ENCODE measurements around the gene COL15A1.

COL15A1 gene

DNA sequence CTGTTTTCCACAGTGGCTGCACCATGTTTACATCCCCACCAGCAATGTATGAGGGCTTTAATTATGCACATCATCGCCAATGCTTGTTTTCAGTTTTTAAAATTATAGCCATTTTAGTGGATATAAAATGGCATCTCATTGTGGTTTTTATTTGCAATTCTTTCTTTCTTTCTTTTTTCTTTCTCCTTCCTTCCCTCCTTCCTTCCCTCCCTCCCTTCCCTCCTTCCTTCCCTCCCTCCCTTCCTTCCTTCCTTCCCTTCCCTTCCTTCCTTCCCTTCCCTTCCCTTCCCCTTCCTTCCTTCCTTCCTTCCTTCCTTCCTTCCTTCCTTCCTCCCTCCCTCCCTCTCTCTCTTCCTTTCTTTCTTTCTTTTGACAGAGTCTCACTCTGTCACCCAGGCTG lies 6.6 kb downstream of the COL15A1 start:
- DNase-seq: no peak

DNA sequence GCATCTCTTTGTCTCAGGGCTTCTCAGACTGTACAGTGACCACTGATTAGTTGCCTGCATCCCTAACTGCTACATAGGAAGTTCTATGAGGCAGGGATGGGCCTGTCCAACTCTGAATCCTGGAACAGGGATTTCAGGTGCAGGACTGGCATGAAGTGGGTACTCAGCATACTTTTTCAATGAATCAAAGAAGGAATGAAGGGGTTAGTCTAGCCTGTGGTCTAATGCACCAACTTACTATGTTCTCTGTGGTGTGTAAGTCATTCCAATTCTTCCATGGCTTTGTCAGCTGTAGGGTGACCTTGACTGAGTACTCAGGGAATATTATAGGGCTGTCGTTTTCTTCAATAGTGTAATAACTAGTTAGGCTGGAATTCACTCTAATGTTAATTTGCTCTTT lies 8.3 kb downstream of the COL15A1 start:
- DNase-seq: no peak

DNA sequence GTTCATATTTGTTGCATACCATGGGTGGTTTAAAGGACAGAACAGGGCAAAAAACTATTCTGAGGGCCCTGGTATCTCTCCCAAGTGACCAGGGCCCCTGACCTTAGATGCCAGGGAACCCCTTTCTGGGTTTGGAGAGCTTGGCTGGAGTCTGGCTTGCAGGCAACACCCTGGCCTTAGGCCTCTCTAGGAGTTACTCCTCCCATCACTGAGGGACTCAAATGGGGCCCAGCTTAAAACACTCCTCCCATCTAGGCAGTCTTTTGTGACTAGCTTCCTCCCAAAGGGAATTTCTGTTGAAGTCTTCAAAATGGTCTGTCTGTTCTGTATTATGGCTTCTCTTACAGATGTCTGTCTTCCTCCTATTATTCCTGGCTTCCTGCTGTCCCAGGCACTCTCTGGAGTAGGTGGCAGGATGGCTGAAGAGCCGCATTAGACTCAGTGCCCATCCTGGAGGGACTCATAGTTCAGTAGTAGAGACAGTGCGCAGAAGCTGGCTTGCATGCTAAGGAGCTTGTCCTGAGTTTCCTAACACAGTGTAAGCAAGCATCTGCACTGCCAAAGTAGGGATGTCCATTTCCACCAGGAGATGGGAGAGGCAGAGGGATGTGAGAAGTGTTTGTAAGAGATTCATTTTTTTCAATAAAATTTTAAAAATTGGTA lies 10.0 kb downstream of the COL15A1 start:
- no peak for DNase-seq

DNA sequence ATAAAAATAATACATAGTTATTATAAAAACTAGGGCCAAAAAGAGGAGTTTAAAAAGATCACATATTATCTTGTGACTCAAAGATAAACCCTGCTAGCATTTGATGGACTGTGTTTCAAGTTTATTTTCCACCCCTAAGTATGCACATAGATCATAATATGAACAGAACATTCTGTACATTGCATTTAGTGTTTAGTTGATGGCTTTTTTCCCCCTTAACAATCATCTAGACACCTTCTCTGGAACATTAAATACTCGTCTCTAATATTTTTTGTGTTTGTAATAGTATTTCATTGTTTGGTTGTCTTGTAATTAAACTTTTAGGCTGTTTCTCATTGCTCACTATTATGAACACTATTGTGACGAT lies 10.5 kb downstream of the COL15A1 start:
- DNase-seq: no peak

DNA sequence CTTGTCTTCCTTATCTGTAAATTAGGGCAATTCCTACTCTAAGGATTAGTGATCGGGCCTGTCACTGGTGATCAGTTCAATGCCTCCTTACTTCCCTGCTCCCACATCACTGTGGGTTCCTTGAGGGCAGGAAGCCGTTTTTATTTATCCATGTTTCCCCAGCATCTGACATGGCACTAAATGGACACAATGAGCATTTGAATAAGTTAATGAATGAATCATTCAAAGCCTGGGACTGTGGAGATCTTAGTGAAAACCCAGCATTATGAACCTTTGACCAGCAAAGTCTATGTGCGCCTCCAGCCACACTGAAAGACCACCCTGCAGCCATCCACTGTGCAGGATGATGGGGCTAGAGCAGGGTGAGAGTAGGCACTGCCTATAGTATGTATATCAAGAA lies 11.6 kb downstream of the COL15A1 start:
- no peak for DNase-seq

DNA sequence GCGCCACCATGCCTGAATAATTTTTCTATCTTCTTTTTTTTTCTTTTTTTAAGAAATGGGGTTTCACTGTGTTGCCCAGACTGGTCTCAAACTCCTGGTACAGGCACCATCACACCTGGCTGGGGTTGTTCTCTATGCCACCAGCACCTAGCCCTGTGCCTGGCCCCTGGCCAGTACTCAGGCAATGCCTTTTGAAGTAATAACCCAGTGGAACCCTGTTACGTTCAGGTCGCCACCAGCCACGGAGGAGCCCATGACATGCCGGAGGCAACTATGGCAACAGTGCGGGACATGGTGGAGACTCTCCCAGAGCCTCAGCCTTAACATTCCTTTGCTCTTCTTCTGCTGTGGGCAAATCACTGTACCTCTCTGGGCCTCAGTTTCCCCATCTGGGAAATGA lies 14.1 kb downstream of the COL15A1 start:
- DNase-seq: no peak

DNA sequence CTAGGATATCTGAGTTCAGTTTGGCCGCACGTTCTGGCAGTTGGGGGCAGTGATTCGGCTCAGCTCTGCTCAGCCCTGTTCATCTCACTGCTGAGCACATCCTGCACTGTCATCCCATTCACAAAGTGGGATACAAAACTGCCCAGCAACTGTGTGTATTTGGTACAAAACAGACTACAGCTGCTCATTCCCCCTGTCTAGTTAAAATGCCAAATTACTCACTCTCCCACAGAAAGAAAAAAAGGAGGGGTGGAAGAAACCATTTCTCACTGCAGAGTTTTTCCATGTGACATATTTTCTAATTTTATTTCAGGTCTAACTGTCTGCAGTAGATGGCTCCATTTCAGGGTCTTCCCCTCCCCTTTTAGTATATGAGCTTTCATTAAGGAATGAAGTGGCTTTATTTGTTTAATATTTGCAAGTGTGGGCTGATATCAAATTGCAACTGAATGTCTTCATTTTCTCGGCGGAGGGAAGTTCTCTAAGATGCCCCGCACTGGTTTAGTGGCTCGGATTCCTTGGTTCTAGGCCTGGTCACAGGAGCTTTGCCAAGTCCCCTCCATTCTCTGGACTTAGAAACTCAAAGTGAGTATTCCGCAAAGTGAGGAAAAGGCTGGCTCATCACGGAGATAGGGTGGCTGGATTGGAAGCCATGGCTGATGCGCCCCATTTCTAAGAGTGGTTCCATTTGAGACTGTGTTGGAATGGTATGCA lies 14.7 kb downstream of the COL15A1 start:
- no peak for DNase-seq

DNA sequence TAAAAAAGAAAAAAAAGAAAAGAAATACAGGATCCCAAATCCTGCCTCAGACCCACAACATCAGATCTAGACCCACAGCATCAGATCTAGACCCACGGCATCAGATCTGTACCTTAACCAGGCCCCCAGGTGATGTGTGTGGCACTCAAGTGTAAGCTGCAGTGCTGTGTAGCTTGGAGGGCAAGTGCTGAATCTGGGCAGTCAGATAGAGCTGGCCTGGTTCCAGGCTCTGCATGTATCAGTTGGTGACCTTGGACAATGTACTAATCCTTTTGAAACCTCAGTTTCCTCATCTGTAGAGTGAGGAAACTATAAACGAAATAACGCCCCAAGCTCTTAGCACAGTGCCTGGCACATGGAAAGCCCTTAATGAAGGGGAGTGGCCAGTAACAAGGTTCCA lies 16.7 kb downstream of the COL15A1 start:
- DNase-seq: no peak

DNA sequence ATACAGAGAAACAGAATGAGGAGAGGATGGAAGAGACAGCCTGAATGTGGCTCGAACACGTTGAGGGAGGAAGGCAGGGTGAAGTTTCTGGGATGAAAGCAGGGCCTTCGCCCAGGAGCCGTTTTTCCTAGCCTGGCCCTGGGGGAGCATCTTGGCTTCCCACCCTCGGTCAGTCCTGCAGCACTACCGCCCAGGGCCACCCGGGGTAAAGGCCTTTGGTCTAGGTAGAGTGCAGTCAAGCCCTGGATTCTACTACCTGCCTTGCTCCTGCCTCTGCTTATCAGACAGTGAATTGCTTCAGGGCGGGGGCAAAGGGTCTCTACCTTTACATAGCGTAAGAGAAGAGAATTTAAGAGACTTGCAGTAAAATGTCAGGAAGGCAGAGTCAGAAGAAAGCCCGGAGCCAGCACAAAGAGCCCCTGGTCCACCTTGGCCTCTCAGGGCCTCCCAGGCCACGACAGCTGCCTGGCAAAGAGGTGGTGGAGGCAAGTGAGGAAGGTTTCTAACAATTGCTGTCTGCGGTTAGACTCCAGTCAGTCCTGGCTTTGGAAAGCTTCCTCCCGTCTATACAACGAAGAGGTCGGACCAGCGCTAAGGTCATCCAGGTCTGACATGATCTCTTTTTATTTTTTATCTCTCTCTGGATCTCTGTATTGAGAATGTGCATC lies 17.9 kb downstream of the COL15A1 start:
- DNase-seq: no peak

DNA sequence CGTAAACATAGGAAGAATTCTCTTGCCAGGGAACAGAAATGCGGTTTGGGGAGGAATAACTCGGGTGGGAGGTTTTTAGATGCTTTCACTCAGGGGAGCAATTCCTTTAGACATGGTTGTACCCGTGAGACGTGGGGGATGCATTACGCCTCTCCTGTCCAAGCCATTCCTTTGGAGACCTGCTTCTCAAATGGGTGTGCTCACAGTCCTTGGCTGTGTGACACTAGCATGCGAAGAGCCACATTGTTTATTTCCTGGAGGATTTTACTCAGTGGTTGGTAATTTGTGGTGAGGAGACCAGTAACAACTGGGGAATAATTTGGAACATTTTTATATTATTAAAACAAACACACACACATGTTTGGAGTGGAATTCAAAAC lies 18.5 kb downstream of the COL15A1 start:
- DNase-seq: no peak

DNA sequence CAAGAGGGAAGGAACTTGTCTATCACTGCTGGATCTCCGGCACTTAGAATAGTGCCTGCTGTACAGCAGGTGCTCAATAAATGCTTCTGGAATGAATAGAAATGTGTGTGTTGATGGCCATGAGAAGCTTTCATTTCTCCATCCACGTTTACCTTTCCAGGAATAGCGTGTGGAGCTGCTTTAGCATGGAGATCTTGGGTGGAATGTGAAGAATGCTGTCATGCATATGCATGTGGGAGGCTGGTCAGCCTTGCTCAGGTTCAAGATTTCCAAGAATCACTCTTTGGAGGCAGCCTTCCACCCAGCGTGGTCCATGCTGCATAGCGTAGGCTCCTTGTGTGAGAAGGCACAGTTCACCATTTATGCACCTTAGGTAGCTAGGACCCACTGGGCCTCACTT lies 19.2 kb downstream of the COL15A1 start:
- DNase-seq: no peak

DNA sequence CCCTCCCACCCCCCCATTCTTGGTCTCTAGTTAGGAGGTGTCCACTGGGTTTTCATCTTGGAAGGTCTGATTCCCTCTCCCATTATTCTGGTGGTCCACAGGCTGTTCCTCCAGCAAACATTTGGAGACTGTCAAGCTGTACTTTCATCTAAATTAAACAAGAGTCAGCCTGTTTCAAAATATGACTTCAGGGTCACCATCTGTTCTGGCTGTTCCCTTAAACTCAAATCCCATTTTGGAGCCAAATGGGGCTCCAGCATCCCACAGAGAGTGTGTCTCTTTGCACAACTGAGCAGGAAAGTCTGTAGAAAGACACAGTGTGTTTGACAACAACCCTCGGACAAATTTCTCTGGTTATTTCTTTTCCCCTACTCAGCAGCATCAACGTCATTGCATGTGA lies 20.5 kb downstream of the COL15A1 start:
- DNase-seq: no peak

DNA sequence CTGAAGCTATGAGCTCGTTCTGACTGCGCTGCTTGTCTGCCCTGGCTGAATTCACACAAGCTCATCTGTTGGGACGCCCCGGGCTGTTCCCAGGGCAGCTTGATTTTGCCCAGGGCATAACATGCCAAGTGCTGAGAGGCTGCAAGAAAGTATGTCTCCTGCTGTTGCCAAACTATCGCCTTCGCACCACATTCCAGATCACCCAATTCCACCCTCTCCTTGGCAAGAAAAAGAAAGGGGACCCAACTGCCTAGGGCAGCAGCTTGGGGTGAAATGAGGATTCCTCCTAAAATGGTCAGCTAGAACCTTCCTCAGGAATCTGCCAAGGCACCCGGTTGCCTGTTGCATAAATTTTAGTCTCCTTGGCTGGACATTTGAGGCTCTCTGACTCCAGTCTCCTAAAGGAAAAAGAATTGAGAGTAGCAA lies 21.2 kb downstream of the COL15A1 start:
- DNase-seq: no peak

DNA sequence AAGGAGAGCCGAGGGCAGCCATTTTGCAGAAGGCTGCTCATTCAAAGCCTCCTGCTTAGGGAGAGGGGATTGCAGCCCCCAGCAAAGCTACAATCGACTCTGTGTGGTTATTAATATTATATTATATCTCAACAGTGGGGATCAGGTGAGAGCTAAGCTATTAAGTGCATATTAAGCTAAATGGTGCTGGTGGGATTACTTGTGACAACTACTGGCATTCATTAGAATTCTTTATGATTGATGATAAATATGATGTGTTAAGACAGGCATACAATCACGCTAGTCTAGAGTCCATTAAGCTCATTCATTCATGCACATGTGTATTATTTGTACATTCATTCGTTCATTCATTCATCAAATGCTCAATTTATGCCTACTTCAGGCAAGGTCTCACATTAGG lies 23.0 kb downstream of the COL15A1 start:
- DNase-seq: no peak

DNA sequence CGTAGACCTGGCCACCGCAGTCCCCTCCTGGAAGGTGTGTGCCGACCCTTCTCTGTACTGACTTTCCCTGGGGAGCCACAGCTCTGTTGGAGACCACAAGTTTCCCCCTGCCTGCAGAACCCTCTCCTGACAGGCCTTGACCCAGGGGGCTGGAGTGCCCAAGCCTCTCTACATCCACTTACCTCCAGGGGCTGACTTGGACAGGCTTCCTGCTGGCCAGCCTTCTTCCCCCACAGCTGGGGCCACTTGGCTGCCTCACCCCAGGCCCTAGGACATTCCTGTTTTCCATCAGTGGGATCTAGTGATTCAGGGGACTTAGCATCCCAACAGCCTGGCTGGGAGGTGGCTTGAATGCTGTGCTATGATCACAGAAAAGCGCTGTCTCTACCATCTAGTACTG lies 23.6 kb downstream of the COL15A1 start:
- no peak for DNase-seq

DNA sequence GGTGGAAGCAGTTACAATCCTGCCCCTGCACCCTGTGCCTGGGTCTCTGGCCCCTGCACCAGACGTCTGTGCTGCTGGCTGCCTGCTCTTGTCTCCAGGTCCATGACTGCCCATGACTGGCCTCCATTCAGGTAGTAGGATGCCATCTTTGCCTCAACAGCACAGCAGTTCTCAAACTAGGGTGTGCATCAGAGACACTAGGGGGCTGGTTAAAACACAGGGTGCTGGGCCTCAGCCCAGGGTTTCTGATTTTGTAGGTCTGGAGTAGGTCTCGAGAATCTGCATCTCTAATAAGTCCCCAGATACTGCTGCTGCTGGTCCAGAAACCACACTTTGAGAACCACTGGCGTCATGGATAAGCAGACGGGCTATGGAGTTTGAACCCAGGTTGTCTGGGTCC lies 24.0 kb downstream of the COL15A1 start:
- DNase-seq: no peak

DNA sequence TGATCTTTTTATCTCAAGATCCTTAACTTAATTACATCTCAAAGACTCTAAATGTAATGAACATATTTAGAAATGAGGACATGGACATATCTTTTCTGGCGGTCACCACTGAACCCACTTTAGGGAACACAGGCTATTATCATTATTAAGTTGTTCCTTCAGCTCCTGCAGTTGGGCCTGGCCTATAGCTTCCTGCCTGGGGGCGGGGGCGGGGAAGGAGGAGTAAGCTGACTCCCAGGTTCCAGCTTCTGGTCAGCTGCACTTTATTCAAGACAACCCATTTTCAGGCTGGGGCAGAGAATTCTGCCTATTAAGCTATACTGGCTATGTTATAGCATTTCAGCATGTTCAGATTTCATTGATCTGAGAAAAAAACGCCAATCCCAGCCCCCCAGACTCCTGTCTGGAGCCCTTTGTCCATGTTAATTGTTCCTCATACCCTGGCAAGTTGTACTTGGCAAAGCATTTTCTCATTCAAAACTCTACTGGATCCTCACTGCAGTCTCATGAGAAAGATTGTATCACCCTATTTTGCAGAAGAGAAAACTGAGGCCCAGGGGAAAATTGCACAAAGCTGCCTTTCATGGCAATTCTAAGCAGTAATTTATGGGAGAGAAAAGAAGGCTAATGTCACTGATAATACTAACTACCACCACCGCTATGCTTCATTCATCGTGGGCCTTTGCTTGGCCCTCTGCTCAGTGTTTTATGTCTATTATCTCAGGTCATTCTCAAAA lies 25.1 kb downstream of the COL15A1 start:
- no peak for DNase-seq

DNA sequence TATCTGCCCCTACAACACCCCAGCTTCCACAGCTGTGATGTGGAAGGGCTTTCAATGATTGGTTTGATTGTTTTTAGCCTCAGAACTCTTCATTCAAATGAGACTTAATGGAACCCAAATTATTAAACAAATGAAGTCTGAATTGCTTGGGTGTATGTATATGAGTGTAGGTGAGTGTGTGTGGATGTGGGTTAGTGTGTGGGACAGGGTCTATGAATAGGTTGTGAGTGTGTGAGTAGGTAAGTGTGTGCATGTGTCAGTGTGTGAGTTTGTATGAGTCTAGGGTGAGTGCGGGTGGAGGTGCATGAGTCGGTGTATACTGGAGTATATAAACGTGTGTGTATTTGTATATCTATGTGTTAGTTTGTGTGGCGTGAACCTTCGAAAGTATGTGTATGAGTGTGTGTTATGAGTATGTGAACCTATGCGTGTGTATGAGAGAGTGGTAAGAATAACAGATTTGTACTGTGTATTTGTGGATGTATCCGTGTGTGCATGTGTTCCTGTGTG lies 26.9 kb downstream of the COL15A1 start:
- no peak for DNase-seq

DNA sequence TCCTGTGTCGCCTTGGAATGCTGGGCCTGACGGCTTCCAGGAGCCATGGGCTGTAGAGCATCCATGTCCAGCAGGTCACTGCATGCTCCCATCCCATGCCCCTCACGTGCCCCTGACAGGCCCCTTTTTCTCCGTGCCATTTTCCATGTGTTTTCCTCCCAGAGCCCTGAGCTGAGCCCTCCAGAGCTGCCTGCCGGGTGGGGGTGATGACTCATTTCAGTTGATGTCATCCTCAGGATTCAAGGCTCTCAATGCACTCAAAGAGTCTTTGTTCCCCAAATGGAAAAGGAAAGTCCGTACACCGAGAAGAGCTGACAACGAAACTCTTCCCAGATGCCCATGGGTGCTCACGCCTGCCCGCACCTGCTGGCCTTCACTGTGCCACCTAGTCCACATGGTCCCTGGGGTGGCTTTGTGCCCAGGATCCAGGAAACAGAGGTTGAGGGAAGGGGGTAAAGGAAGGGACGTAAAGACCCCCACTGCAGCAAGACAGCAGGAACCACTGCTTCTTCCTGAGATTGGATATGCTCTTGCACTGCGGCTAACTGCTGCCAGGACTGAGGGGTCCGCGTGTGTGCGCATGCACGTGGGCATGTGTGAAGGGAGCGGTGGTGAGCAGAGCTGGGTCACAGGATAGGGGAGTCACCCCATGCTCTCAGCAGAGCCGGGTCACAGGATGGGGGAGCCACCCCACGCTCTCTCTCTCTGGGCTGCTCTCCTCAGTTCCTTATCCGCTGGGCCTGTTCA lies 27.6 kb downstream of the COL15A1 start:
- no peak for DNase-seq

DNA sequence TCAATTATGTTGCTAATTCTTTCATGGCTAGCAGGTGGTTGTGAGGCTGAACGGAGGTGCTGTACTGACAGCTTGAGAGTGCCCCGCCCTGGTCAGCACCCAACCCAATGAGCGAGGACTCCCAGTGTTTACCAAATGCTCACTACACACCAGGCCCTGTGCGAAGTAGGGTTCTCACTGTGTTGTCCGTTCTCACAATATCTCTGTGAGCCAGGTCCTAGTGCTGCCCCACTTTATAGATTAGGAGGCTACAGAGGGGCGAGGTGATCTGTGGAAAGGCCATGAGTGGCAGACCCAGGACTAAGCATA lies 28.2 kb downstream of the COL15A1 start:
- DNase-seq: no peak

DNA sequence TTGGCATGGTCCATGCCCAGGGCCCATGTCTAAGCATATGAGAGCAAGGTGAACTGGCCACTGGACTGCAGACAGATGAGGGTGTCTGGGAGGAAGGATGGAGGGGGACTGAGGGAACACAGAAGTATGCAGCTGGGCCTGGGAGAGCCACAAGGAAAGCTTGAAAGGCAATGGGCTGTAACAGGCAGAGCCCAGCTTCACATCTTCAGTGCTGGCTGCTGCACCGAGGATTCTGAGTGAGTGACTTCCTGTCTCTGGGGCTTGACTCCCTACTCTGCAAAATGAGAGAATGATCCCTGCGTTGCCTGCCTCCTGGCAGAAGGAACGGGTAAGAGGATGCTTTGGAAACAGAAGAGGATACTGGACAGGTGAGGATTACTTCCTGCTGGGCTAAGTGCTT lies 29.0 kb downstream of the COL15A1 start:
- no peak for DNase-seq

DNA sequence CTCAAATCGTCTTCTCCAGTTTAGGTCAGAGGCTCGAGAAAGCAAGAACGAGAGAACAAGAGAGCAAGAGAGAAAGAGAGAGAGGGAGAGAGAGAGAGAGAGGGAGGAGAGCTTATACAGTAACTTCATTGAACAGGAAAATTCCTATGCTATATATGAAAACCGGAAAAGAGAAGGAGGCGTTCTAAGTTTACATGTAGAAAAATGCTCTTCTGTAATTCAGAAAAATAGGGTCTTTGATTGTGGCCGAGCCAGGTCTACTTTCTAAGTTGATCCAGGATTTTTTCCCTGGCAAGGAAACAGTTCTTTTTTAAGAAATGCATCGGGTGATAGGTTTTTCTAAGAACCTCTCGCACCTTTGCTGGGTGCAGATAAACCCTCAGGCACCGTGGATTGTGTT lies 29.5 kb downstream of the COL15A1 start:
- DNase-seq: no peak

DNA sequence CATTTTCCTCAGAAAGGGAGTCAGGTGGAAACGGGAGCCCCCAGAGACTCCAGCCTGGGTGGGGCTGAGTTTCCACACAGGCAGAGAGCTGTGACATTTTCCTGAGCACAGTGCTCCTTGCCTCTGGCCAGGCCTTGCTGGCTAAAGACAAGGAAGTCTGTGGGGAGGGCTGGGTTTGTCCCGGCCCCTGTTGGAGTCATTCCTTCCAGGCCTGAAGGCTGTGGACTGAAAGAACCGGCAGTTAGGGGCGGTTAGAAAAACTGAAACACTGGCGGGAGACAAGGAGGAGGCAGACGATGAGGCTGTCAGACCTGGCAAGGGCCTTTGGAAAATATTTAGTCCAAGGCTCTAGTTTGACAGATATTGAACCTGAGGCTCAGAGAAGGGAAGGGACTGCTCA lies 29.9 kb downstream of the COL15A1 start:
- DNase-seq: no peak
